Frontal cortex (tissue), 4 donors: ENCODE data around the gene CORT. TPM values are rescaled to one million over a fixed set of nuclear protein-coding genes. Genes with fewer than 3 reads are reported as not detected.
A peak's percentile ranks its signal among the peaks of the same experiment; 100 is the strongest.
"Not testable (repeated sequence)": the region's sequence is repeated elsewhere in the genome, so short reads cannot be mapped to it uniquely, and the experiment has no call there.

Experiments used
- DNase-seq, 2 donors: peaks; one replicate each; pipeline ENCODE4 v3.0.0; 2012; ENCODE audit warnings: low spot score in 2 of 2
- FAIRE-seq: peaks from 2 replicates; lab custom pipeline; 2012; peaks lifted over from hg19 to GRCh38; lab: Jason Lieb, UNC
- total RNA-seq: library from RNA; depleted of rRNA; stranded (reverse); fragments of >200 nt; gene quantifications from one replicate; pipeline ENCODE4 v1.2.3, GENCODE V29; 2014
- donor health status: control.
- donor health status: control.
- donor health status: control.

Gene CORT
- total RNA-seq, 1 donor from 2014 or later, result 4.9 TPM

- FAIRE-seq, result no peak
- peak; percentile 89 to 92 for DNase-seq
Observed at GRCh38 chr1:10472220-10473144, 22.7 kb downstream of the CORT start, which contains the start of gene DFFA. Gene DFFA, minus strand, starts transcription at chr1:10472529. Its CDS starts 71 bp downstream, at chr1:10472458.

- DNase-seq, result no peak
- no peak for FAIRE-seq
Observed at GRCh38 chr1:10473145-10473765, 23.4 kb downstream of the CORT start.

GRCh38 chr1:10474309-10474612 lies 24.4 kb downstream of the CORT start:
- not testable (repeated sequence) for DNase-seq, FAIRE-seq

GRCh38 chr1:10474613-10475507 lies 25.0 kb downstream of the CORT start, which contains the start of gene PEX14:
Gene PEX14, plus strand, starts transcription at chr1:10474950. Its CDS starts 17 bp downstream, at chr1:10474967.
- peak; percentile 71 to 82 for DNase-seq
- FAIRE-seq, result no peak

GRCh38 chr1:10475510-10475909 lies 25.7 kb downstream of the CORT start:
- no peak for FAIRE-seq
- DNase-seq, result no peak

GRCh38 chr1:10479296-10479695 lies 29.5 kb downstream of the CORT start:
- no peak for FAIRE-seq
- no peak for DNase-seq

GRCh38 chr1:10480614-10481013 lies 30.8 kb downstream of the CORT start:
- FAIRE-seq, result no peak
- no peak for DNase-seq

- no peak for DNase-seq
- no peak for FAIRE-seq
Observed at GRCh38 chr1:10484521-10484920, 34.7 kb downstream of the CORT start.

- no peak for FAIRE-seq
- no peak for DNase-seq
Observed at GRCh38 chr1:10489291-10490055, 39.6 kb downstream of the CORT start.

- DNase-seq (no peak), FAIRE-seq (no peak)
Observed at GRCh38 chr1:10490286-10490970, 40.6 kb downstream of the CORT start.

- FAIRE-seq (no peak), DNase-seq (no peak)
Observed at GRCh38 chr1:10494418-10494753, 44.6 kb downstream of the CORT start.

GRCh38 chr1:10494754-10495474 lies 45.1 kb downstream of the CORT start:
- peak; percentile 60 to 77 for DNase-seq
- no peak for FAIRE-seq

- DNase-seq, result no peak
- no peak for FAIRE-seq
Observed at GRCh38 chr1:10495475-10495817, 45.6 kb downstream of the CORT start.

- DNase-seq (no peak), FAIRE-seq (no peak)
Observed at GRCh38 chr1:10495952-10496351, 46.1 kb downstream of the CORT start.

- FAIRE-seq (no peak), DNase-seq (no peak)
Observed at GRCh38 chr1:10497109-10497508, 47.3 kb downstream of the CORT start.

GRCh38 chr1:10498231-10498630 lies 48.4 kb downstream of the CORT start:
- FAIRE-seq, result no peak
- no peak for DNase-seq
